OCI-LY3 (cell line): ENCODE results near the gene C13orf46.

ENCODE experiments used
- CTCF ChIP-seq: fragments of 200-600, 300-600 bp; sonication (generic); IDR thresholded peaks from 2 replicates; pipeline ENCODE4 v1.5.1; 2014; ENCODE audit warnings: antibody characterized with exemption, low read length, low read depth
- EZH2phosphoT487 ChIP-seq: fragments of 200-600 bp; shearing (Covaris generic); IDR thresholded peaks from 2 replicates; pipeline ENCODE4 v1.6.1; 2018; ENCODE audit warnings: antibody characterized with exemption, mixed run types, low read depth

GRCh38 chr13:113915012-113915763 lies 58.7 kb downstream of the C13orf46 start:
- TF ChIP-seq CTCF = no peak
- no peak for TF ChIP-seq EZH2phosphoT487
